SK-N-SH treated with all-trans-retinoic acid at 6 μM for 48 hours (cell line): ENCODE results near the gene RMDN2.
"Not testable (repeated sequence)": the region's sequence is repeated elsewhere in the genome, so short reads cannot be mapped to it uniquely, and the experiment has no call there.

Experiments used
- ATAC-seq: fragments of 200-7000 bp; cut with Tn5 transposase; 3 replicates; pipeline ENCODE4 v1.9.1; 2020; ENCODE audit warnings: mild to moderate bottlenecking, moderate library complexity
- ARNTL ChIP-seq: fragments of 450-650 bp; formaldehyde crosslinking; IDR thresholded peaks from 2 replicates; pipeline ENCODE4 v1.5.0; 2020; ENCODE audit warnings: low read depth, mild to moderate bottlenecking, moderate library complexity, borderline replicate concordance
- BACH2 ChIP-seq: fragments of 250-450 bp; sonication (Bioruptor Pico); IDR thresholded peaks from 2 replicates; pipeline ENCODE4 v1.9.0; 2021; ENCODE audit warnings: mild to moderate bottlenecking, borderline replicate concordance
- CREB5 ChIP-seq: fragments of 250-450 bp; sonication (Bioruptor Pico); IDR thresholded peaks from 2 replicates; pipeline ENCODE4 v1.5.1; 2020; ENCODE audit warnings: low read depth, mild to moderate bottlenecking, moderate library complexity
- CSDC2 ChIP-seq: fragments of 250-450 bp; sonication (Bioruptor Pico); IDR thresholded peaks from 2 replicates; pipeline ENCODE4 v1.5.0; 2020; ENCODE audit warnings: mild to moderate bottlenecking, moderate library complexity
- ESRRG ChIP-seq: fragments of 250-450 bp; sonication (Bioruptor Pico); IDR thresholded peaks from 2 replicates; pipeline ENCODE4 v1.6.1; 2021; ENCODE audit warnings: mild to moderate bottlenecking
- GLIS3 ChIP-seq: fragments of 250-450 bp; sonication (Bioruptor Pico); IDR thresholded peaks from 2 replicates; pipeline ENCODE4 v1.5.0; 2020; ENCODE audit warnings: mild to moderate bottlenecking, moderate library complexity
- ISL1 ChIP-seq: fragments of 250-450 bp; sonication (Bioruptor Pico); IDR thresholded peaks from 2 replicates; pipeline ENCODE4 v2.1.2; 2022; ENCODE audit warnings: mild to moderate bottlenecking, moderate library complexity
- OSR1 ChIP-seq: fragments of 250-450 bp; sonication (Bioruptor Pico); IDR thresholded peaks from 2 replicates; pipeline ENCODE4 v1.8.0; 2022; ENCODE audit warnings: moderate library complexity, mild to moderate bottlenecking, inconsistent platforms
- PPARA ChIP-seq: fragments of 250-450 bp; sonication (Bioruptor Pico); IDR thresholded peaks from 2 replicates; pipeline ENCODE4 v1.5.0; 2020; ENCODE audit warnings: mild to moderate bottlenecking, borderline replicate concordance
- RARB ChIP-seq: fragments of 250-450 bp; sonication (Bioruptor Pico); IDR thresholded peaks from 2 replicates; pipeline ENCODE4 v1.8.0; 2021; ENCODE audit warnings: mild to moderate bottlenecking, moderate library complexity
- SNAI2 ChIP-seq: fragments of 250-450 bp; sonication (Bioruptor Pico); IDR thresholded peaks from 2 replicates; pipeline ENCODE4 v1.5.0; 2020; ENCODE audit warnings: mild to moderate bottlenecking, moderate library complexity
- TCF4 ChIP-seq: fragments of 250-450 bp; sonication (Bioruptor Pico); IDR thresholded peaks from 2 replicates; pipeline ENCODE4 v1.8.0; 2021; ENCODE audit warnings: mild to moderate bottlenecking, moderate library complexity, borderline replicate concordance
- TOX ChIP-seq: fragments of 250-450 bp; sonication (Bioruptor Pico); IDR thresholded peaks from 2 replicates; pipeline ENCODE4 v1.8.0; 2021; ENCODE audit warnings: mild to moderate bottlenecking, moderate library complexity, borderline replicate concordance
- ZC3H10 ChIP-seq: fragments of 250-450 bp; sonication (Bioruptor Pico); IDR thresholded peaks from 2 replicates; pipeline ENCODE4 v1.5.1; 2021; ENCODE audit warnings: mild to moderate bottlenecking, moderate library complexity
- ZFP3 ChIP-seq: fragments of 250-450 bp; sonication (Bioruptor Pico); IDR thresholded peaks from 2 replicates; pipeline ENCODE4 v1.5.0; 2020; ENCODE audit warnings: mild to moderate bottlenecking, moderate library complexity
- ZFP30 ChIP-seq: fragments of 450-650 bp; formaldehyde crosslinking; IDR thresholded peaks from 2 replicates; pipeline ENCODE4 v1.5.0; 2022; ENCODE audit warnings: mild to moderate bottlenecking, moderate library complexity
- ZNF565 ChIP-seq: fragments of 450-650 bp; formaldehyde crosslinking; conservative IDR thresholded peaks from 2 replicates; pipeline ENCODE4 v1.5.0; 2020; ENCODE audit warnings: low read depth, mild to moderate bottlenecking, moderate library complexity
- ZNF70 ChIP-seq: fragments of 450-650 bp; formaldehyde crosslinking; IDR thresholded peaks from 2 replicates; pipeline ENCODE4 v1.5.0; 2020; ENCODE audit warnings: mild to moderate bottlenecking, moderate library complexity
- ZNF8 ChIP-seq: fragments of 450-650 bp; formaldehyde crosslinking; IDR thresholded peaks from 2 replicates; pipeline ENCODE4 v1.5.0; 2020; ENCODE audit warnings: mild to moderate bottlenecking, moderate library complexity
- TF ChIP-seq, protein P1 (sequence below): fragments of 250-450 bp; sonication (Bioruptor Pico); IDR thresholded peaks from 2 replicates; pipeline ENCODE4 v1.8.0; 2020; ENCODE audit warnings: mild to moderate bottlenecking, moderate library complexity, borderline replicate concordance
- TF ChIP-seq, protein P2 (sequence below): fragments of 250-450 bp; sonication (Bioruptor Pico); IDR thresholded peaks from 2 replicates; pipeline ENCODE4 v1.8.0; 2021; ENCODE audit warnings: low read depth, mild to moderate bottlenecking, moderate library complexity, borderline replicate concordance
- TF ChIP-seq, protein P3 (sequence below): fragments of 250-450 bp; sonication (Bioruptor Pico); IDR thresholded peaks from 2 replicates; pipeline ENCODE4 v1.5.0; 2020; ENCODE audit warnings: mild to moderate bottlenecking, moderate library complexity

RMDN2 gene

GRCh38 chr2:37926635-37927034 is 1.5 kb downstream of the RMDN2 start:
- ATAC-seq, result no peak

DNA sequence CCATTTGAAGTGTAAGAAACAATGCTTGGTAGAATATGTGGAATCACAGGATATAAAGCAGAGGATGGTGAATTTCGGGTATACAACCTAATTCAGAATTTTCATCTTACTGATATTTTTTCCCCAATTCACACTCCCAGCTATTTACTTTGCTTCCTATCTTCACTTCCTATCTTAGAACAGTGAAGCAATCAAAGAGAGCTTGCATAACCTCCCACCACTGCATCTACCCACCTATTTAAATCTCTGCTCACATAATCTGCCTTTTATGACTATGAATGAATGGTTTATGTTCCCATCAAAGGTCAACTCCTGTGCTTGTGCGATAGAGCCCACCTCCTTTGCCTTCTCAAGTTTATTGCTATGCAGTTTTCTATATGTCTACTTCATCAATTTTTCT is 3.3 kb downstream of the RMDN2 start:
- TF ChIP-seq ZC3H10 (CRISPR knock-in tag) (no peak), TOX (CRISPR knock-in tag) (no peak), ISL1 (CRISPR knock-in tag) (no peak), ZFP30 (CRISPR knock-in tag) (no peak), ZNF8 (CRISPR knock-in tag) (no peak), BACH2 (CRISPR knock-in tag) (no peak), TCF4 (no peak), RARB (CRISPR knock-in tag) (no peak), GLIS3 (CRISPR knock-in tag) (no peak), CREB5 (CRISPR knock-in tag) (no peak), ESRRG (CRISPR knock-in tag) (no peak), ZNF565 (CRISPR knock-in tag) (no peak), CSDC2 (CRISPR knock-in tag) (no peak), OSR1 (CRISPR knock-in tag) (no peak), PPARA (CRISPR knock-in tag) (no peak), ZFP3 (CRISPR knock-in tag) (no peak)
- TF ChIP-seq, protein P1, sequence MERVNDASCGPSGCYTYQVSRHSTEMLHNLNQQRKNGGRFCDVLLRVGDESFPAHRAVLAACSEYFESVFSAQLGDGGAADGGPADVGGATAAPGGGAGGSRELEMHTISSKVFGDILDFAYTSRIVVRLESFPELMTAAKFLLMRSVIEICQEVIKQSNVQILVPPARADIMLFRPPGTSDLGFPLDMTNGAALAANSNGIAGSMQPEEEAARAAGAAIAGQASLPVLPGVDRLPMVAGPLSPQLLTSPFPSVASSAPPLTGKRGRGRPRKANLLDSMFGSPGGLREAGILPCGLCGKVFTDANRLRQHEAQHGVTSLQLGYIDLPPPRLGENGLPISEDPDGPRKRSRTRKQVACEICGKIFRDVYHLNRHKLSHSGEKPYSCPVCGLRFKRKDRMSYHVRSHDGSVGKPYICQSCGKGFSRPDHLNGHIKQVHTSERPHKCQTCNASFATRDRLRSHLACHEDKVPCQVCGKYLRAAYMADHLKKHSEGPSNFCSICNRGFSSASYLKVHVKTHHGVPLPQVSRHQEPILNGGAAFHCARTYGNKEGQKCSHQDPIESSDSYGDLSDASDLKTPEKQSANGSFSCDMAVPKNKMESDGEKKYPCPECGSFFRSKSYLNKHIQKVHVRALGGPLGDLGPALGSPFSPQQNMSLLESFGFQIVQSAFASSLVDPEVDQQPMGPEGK (CRISPR knock-in tag), result no peak
- TF ChIP-seq, all 23 proteins: peak for 0
- ATAC-seq, result no peak

More at GRCh38 chr2:37926635-37927034, 1.5 kb downstream of the RMDN2 start:
- no peak for TF ChIP-seq CREB5 (CRISPR knock-in tag)
- no peak for TF ChIP-seq PPARA (CRISPR knock-in tag)
- no peak for TF ChIP-seq SNAI2
- TF ChIP-seq BACH2 (CRISPR knock-in tag), result no peak
- TF ChIP-seq ESRRG (CRISPR knock-in tag), result no peak
- no peak for TF ChIP-seq OSR1 (CRISPR knock-in tag)
- TF ChIP-seq ARNTL, result no peak
- TF ChIP-seq TCF4, result no peak
- TF ChIP-seq RARB (CRISPR knock-in tag), result no peak
- TF ChIP-seq, protein P2, sequence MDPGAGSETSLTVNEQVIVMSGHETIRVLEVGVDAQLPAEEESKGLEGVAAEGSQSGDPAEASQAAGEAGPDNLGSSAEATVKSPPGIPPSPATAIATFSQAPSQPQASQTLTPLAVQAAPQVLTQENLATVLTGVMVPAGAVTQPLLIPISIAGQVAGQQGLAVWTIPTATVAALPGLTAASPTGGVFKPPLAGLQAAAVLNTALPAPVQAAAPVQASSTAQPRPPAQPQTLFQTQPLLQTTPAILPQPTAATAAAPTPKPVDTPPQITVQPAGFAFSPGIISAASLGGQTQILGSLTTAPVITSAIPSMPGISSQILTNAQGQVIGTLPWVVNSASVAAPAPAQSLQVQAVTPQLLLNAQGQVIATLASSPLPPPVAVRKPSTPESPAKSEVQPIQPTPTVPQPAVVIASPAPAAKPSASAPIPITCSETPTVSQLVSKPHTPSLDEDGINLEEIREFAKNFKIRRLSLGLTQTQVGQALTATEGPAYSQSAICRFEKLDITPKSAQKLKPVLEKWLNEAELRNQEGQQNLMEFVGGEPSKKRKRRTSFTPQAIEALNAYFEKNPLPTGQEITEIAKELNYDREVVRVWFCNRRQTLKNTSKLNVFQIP (CRISPR knock-in tag), result no peak
- no peak for TF ChIP-seq ZNF8 (CRISPR knock-in tag)

- not testable (repeated sequence) for ATAC-seq
Observed at GRCh38 chr2:37930392-37930791, 5.3 kb downstream of the RMDN2 start.

GRCh38 chr2:37932873-37933272 is 7.8 kb downstream of the RMDN2 start:
- ATAC-seq, result not testable (repeated sequence)

DNA sequence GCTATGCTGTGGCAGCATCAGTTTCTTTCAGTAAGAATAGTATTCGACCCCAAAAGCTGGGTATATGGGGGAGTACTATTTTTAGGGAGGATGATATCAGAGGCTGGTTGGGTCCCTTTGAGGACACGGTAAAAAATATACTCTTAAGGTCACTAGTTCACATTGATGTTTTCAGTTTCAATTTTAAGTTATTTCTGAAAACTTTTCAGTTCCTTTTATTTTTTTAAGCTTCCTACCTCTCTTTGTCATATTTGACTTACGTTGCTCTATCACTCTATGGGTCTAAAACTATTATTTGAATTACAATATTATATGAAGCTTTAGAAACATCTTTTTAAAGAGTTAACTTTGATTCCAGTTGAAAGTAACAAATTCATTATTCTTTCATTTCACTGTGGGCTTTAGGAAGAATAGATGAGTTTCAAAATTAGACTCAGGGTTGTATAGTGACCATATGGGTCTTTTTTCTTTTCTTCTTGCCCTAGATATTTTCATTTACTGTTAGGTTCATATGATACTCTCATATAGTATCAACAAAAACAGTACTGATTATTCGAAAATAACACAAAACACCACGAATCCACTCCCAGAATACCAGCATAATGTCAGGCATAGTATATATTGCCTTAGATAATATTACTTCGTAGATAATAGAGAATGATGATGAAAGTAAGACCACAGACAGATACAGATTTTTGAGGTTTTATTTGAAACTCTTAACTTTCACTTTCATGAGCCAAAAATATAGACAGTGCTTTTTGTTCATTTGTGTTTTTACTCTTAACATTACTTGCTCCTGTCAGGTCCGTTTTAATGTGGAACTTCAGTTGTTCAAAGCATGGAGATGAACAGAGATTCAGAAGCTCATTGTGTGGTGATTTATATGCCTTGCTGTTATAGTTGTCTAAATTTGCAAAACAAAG is 9.8 kb downstream of the RMDN2 start:
- no peak for ATAC-seq
- no peak for TF ChIP-seq ZC3H10 (CRISPR knock-in tag)
- TF ChIP-seq GLIS3 (CRISPR knock-in tag), result no peak
- TF ChIP-seq PPARA (CRISPR knock-in tag), result no peak
- no peak for TF ChIP-seq OSR1 (CRISPR knock-in tag)
- TF ChIP-seq CSDC2 (CRISPR knock-in tag), result no peak
- no peak for TF ChIP-seq RARB (CRISPR knock-in tag)
- no peak for TF ChIP-seq ZFP30 (CRISPR knock-in tag)
- TF ChIP-seq ZNF70 (CRISPR knock-in tag), result no peak
- TF ChIP-seq, protein P3, sequence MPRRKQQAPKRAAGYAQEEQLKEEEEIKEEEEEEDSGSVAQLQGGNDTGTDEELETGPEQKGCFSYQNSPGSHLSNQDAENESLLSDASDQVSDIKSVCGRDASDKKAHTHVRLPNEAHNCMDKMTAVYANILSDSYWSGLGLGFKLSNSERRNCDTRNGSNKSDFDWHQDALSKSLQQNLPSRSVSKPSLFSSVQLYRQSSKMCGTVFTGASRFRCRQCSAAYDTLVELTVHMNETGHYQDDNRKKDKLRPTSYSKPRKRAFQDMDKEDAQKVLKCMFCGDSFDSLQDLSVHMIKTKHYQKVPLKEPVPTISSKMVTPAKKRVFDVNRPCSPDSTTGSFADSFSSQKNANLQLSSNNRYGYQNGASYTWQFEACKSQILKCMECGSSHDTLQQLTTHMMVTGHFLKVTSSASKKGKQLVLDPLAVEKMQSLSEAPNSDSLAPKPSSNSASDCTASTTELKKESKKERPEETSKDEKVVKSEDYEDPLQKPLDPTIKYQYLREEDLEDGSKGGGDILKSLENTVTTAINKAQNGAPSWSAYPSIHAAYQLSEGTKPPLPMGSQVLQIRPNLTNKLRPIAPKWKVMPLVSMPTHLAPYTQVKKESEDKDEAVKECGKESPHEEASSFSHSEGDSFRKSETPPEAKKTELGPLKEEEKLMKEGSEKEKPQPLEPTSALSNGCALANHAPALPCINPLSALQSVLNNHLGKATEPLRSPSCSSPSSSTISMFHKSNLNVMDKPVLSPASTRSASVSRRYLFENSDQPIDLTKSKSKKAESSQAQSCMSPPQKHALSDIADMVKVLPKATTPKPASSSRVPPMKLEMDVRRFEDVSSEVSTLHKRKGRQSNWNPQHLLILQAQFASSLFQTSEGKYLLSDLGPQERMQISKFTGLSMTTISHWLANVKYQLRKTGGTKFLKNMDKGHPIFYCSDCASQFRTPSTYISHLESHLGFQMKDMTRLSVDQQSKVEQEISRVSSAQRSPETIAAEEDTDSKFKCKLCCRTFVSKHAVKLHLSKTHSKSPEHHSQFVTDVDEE (CRISPR knock-in tag), result no peak
- no peak for TF ChIP-seq CREB5 (CRISPR knock-in tag)
